SKM-1 (cell line): ENCODE measurements around the gene PDE6D.

Source experiments
- DNase-seq: peaks from one replicate; lab custom pipeline; 2025; ENCODE audit not compliant: unreplicated experiment; lab: John Stamatoyannopoulos, UW

PDE6D gene

GRCh38 chr2:231684314-231685223, 96.5 kb downstream of the PDE6D start:
- DNase-seq = no peak

- no peak for DNase-seq
Observed at GRCh38 chr2:231683292-231684235, 97.5 kb downstream of the PDE6D start.

GRCh38 chr2:231682603-231683291, 98.3 kb downstream of the PDE6D start:
- no peak for DNase-seq
